BJ (cell line): ENCODE data around the gene ANG. TPM values are rescaled to one million over a fixed set of nuclear protein-coding genes. Genes with fewer than 3 reads are reported as not detected.
"Not testable (repeated sequence)": the region's sequence is repeated elsewhere in the genome, so short reads cannot be mapped to it uniquely, and the experiment has no call there.

Experiments
- CTCF ChIA-PET: fragments of 350-600 bp; formaldehyde crosslinking; extraction: SDS; loops from one replicate; lab custom pipeline; 2021; ENCODE audit warnings: antibody characterized with exemption, inconsistent platforms; lab: Yijun Ruan, JAX
- POLR2A ChIA-PET: fragments of 300-600 bp; sonication (Branson Sonifier 250); formaldehyde crosslinking; extraction: SDS; loops from one replicate; lab custom pipeline; 2021; ENCODE audit warnings: antibody characterized with exemption; lab: Charles Lee
- DNase-seq: peaks from one replicate; pipeline ENCODE4 v3.0.0-alpha.2; 2011; ENCODE audit warnings: low read depth
- H3K27me3 ChIP-seq: 2 replicates; pipeline ENCODE4 v1.6.0; 2011; ENCODE audit warnings: low read length; ENCODE audit not compliant: control insufficient read depth, insufficient read depth
- H3K36me3 ChIP-seq: 2 replicates; pipeline ENCODE4 v1.5.1; 2011; ENCODE audit warnings: low read length; ENCODE audit not compliant: control insufficient read depth, insufficient read depth
- H3K4me3 ChIP-seq: 2 replicates; pipeline ENCODE4 v1.5.1; 2011; ENCODE audit warnings: low read depth, mild to moderate bottlenecking, control low read depth, low read length
- CTCF ChIP-seq: IDR thresholded peaks from 2 replicates; pipeline ENCODE4 v1.5.1; 2011; ENCODE audit warnings: low read depth, mild to moderate bottlenecking, control low read depth, inconsistent platforms, low read length, moderate library complexity; ENCODE audit not compliant: insufficient read depth
- polyA plus RNA-seq: library from polyadenylated mRNA; depleted of rRNA; stranded (reverse); fragments of >200 nt; gene quantifications from 2 replicates; pipeline ENCODE4 v1.2.3, GENCODE V29; 2011

The ANG gene
- polyA plus RNA-seq, 1 experiment: 12.7 TPM

GRCh38 chr14:20719777-20720176 is 31.2 kb downstream of the ANG start:
- Histone ChIP-seq H3K4me3 (no peak overlapping the region), H3K36me3 (no peaks in the 10 kb centered on the region), H3K27me3 (peaks cover 4% of the 10 kb centered on the region; the same call in 1 of the 2 replicates)
- no peak for DNase-seq
- no peak for TF ChIP-seq CTCF
- ChIA-PET POLR2A (no interaction called here), CTCF (interaction anchor here (0.6 kb wide), 1 partner anchor 16 kb away, joined by 3 read pairs; no protein-coding TSS in a partner anchor)

- POLR2A ChIA-PET: no interaction called here
- no peak for TF ChIP-seq CTCF
- no peak for DNase-seq
- Histone ChIP-seq H3K27me3 (peaks cover 4% of the 10 kb centered on the region), H3K36me3 (no peaks in the 10 kb centered on the region), H3K4me3 (no peak overlapping the region)
- CTCF ChIA-PET: no interaction called here
These were observed 32.2 kb downstream of the ANG start for GRCh38 chr14:20720741-20721140.

GRCh38 chr14:20722016-20722415 is 33.5 kb downstream of the ANG start:
- Histone ChIP-seq H3K36me3 (no peaks in the 10 kb centered on the region), H3K27me3 (peaks cover 4% of the 10 kb centered on the region), H3K4me3 (no peak overlapping the region)
- CTCF ChIA-PET: no interaction called here
- no peak for DNase-seq
- TF ChIP-seq CTCF: no peak
- POLR2A ChIA-PET: no interaction called here

- peaks cover 4% of the 10 kb centered on the region for H3K27me3 ChIP-seq
- no peak for TF ChIP-seq CTCF
- DNase-seq: no peak
- H3K4me3 ChIP-seq: no peak overlapping the region
- ChIA-PET POLR2A (no interaction called here), CTCF (no interaction called here)
- no peaks in the 10 kb centered on the region for H3K36me3 ChIP-seq
These were observed 34.9 kb downstream of the ANG start for GRCh38 chr14:20723488-20723887.

GRCh38 chr14:20726121-20726520 is 37.6 kb downstream of the ANG start:
- H3K27me3 ChIP-seq, DNase-seq, CTCF ChIA-PET, H3K36me3 ChIP-seq, POLR2A ChIA-PET, H3K4me3 ChIP-seq: not testable (repeated sequence)

- Histone ChIP-seq H3K4me3 (no peak overlapping the region), H3K27me3 (peaks cover 3% of the 10 kb centered on the region), H3K36me3 (no peaks in the 10 kb centered on the region)
- no peak for TF ChIP-seq CTCF
- ChIA-PET POLR2A (no interaction called here), CTCF (no interaction called here)
- no peak for DNase-seq
These were observed 38.0 kb downstream of the ANG start for GRCh38 chr14:20726531-20726930.
